Liver (tissue), 9 donors: ENCODE measurements around the gene HNF4A. TPM values are rescaled to one million over a fixed set of nuclear protein-coding genes. Genes with fewer than 3 reads are reported as not detected.
"Not testable (repeated sequence)": the region's sequence is repeated elsewhere in the genome, so short reads cannot be mapped to it uniquely, and the experiment has no call there.

Experiments
- DNase-seq: peaks from one replicate; pipeline ENCODE4 v3.0.0-alpha.2; 2017; ENCODE audit warnings: low spot score
- H3K27ac ChIP-seq, 2 donors: one replicate each; pipeline ENCODE4 v1.7.0; 2013; ENCODE audit warnings: inconsistent platforms in 2 of 2, low read length in 2 of 2, control low read depth in 1 of 2, low read depth in 1 of 2, mild to moderate bottlenecking in 1 of 2
- H3K27me3 ChIP-seq, 4 donors: one replicate each; pipeline versions ENCODE4 v1.6.1 to v1.7.0; 2013; ENCODE audit warnings: low read length in 3 of 4, inconsistent platforms in 1 of 4, mild to moderate bottlenecking in 1 of 4, moderate library complexity in 1 of 4; ENCODE audit not compliant: control insufficient read depth in 4 of 4, insufficient read depth in 4 of 4
- H3K36me3 ChIP-seq, 4 donors: one replicate each; pipeline versions ENCODE4 v1.6.1 to v1.7.0; 2013; ENCODE audit warnings: low read length in 3 of 4, mild to moderate bottlenecking in 3 of 4, low read depth in 1 of 4, moderate library complexity in 1 of 4; ENCODE audit not compliant: control insufficient read depth in 4 of 4, insufficient read depth in 3 of 4
- H3K4me1 ChIP-seq, 4 donors: one replicate each; pipeline versions ENCODE4 v1.6.1 to v1.7.0; 2013; ENCODE audit warnings: low read length in 3 of 4, mild to moderate bottlenecking in 3 of 4, moderate library complexity in 1 of 4; ENCODE audit not compliant: control insufficient read depth in 4 of 4, insufficient read depth in 4 of 4
- H3K4me3 ChIP-seq, 3 donors: one replicate each; pipeline versions ENCODE4 v1.6.1 to v1.7.0; 2013; ENCODE audit warnings: low read length in 3 of 3, control low read depth in 1 of 3, low read depth in 1 of 3, mild to moderate bottlenecking in 1 of 3
- H3K9ac ChIP-seq, 2 donors: one replicate each; pipeline ENCODE4 v1.7.0; 2013; ENCODE audit warnings: low read length in 2 of 2, mild to moderate bottlenecking in 2 of 2, moderate library complexity in 2 of 2, control low read depth in 1 of 2, low read depth in 1 of 2
- H3K9me3 ChIP-seq, 4 donors: one replicate each; pipeline versions ENCODE4 v1.6.1 to v1.7.0; 2013; ENCODE audit warnings: low read length in 3 of 4; ENCODE audit not compliant: control insufficient read depth in 4 of 4
- ATF3 ChIP-seq: IDR thresholded peaks from 2 replicates; pipeline ENCODE4 v1.6.1; 2016; ENCODE audit warnings: antibody characterized with exemption
- CTCF ChIP-seq: fragments of 150-350 bp; IDR thresholded peaks from 2 replicates; pipeline ENCODE4 v1.5.1; 2017; ENCODE audit warnings: improper control_type of control experiment, low read depth, low read length; ENCODE audit not compliant: missing input control
- EGR1 ChIP-seq, 2 donors: IDR thresholded peaks; 2 replicates each; pipeline ENCODE4 v1.6.1; 2016 to 2018; ENCODE audit warnings: antibody characterized with exemption in 2 of 2, low read depth in 2 of 2
- FOXA1 ChIP-seq: IDR thresholded peaks from 2 replicates; pipeline ENCODE4 v1.6.1; 2016; ENCODE audit warnings: antibody characterized with exemption
- FOXA2 ChIP-seq: IDR thresholded peaks from 2 replicates; pipeline ENCODE4 v1.6.1; 2016; ENCODE audit warnings: antibody characterized with exemption
- GABPA ChIP-seq, 2 donors: IDR thresholded peaks in 1 of 2; conservative IDR thresholded peaks in 1 of 2; 2 replicates each; pipeline ENCODE4 v1.6.1; 2016; ENCODE audit warnings: antibody characterized with exemption in 2 of 2, mild to moderate bottlenecking in 1 of 2, moderate library complexity in 1 of 2
- HNF4A ChIP-seq, 2 donors: conservative IDR thresholded peaks; 2 replicates each; pipeline ENCODE4 v1.6.1; 2016; ENCODE audit warnings: antibody characterized with exemption in 2 of 2, mild to moderate bottlenecking in 2 of 2
- HNF4G ChIP-seq: IDR thresholded peaks from 2 replicates; pipeline ENCODE4 v1.6.1; 2016; ENCODE audit warnings: antibody characterized with exemption
- JUND ChIP-seq, 2 donors: IDR thresholded peaks; 2 replicates each; pipeline ENCODE4 v1.6.1; 2016; ENCODE audit warnings: antibody characterized with exemption in 2 of 2
- MAX ChIP-seq: IDR thresholded peaks from 2 replicates; pipeline ENCODE4 v1.6.1; 2016; ENCODE audit warnings: antibody characterized with exemption
- NR2F2 ChIP-seq: IDR thresholded peaks from 2 replicates; pipeline ENCODE4 v1.6.1; 2016; ENCODE audit warnings: antibody characterized with exemption
- RAD21 ChIP-seq, 2 donors: IDR thresholded peaks; 2 replicates each; pipeline ENCODE4 v1.6.1; 2016; ENCODE audit warnings: antibody characterized with exemption in 2 of 2, mild to moderate bottlenecking in 2 of 2
- REST ChIP-seq: IDR thresholded peaks from 2 replicates; pipeline ENCODE4 v1.6.1; 2016; ENCODE audit warnings: antibody characterized with exemption, mild to moderate bottlenecking
- RXRA ChIP-seq, 2 donors: IDR thresholded peaks; 2 replicates each; pipeline ENCODE4 v1.6.1; 2017 to 2018; ENCODE audit warnings: antibody characterized with exemption in 2 of 2, mild to moderate bottlenecking in 1 of 2
- SP1 ChIP-seq: IDR thresholded peaks from 2 replicates; pipeline ENCODE4 v1.6.1; 2018; ENCODE audit warnings: antibody characterized with exemption, mild to moderate bottlenecking
- TAF1 ChIP-seq: conservative IDR thresholded peaks from 2 replicates; pipeline ENCODE4 v1.6.1; 2016; ENCODE audit warnings: antibody characterized with exemption, mild to moderate bottlenecking
- YY1 ChIP-seq: IDR thresholded peaks from 2 replicates; pipeline ENCODE4 v1.6.1; 2016; ENCODE audit warnings: antibody characterized with exemption, mild to moderate bottlenecking
- ZBTB33 ChIP-seq: IDR thresholded peaks from 2 replicates; pipeline ENCODE4 v1.6.1; 2016; ENCODE audit warnings: antibody characterized with exemption
- WGBS: extraction: QIAGEN DNeasy Blood & Tissue Kit; methylation state at CpG from one replicate; pipeline ENCODE4 v1.1.7; 2013; 5-methylcytosine and 5-hydroxymethylcytosine counted together
- polyA plus RNA-seq, 2 donors: library from polyadenylated mRNA; stranded (reverse) in 1 of 2; unstranded in 1 of 2; fragments of 200-250 nt in 1 of 2; fragments of >200 nt in 1 of 2; fragmentation: Nextera tagmentation in 1 of 2; extraction: Ambion mirVana in 1 of 2; gene quantifications; one replicate each; pipeline versions ENCODE4 v1.2.1 to v1.2.3, GENCODE V29; 2013 to 2015
- total RNA-seq, 2 donors: library from RNA; depleted of rRNA; stranded (reverse); fragments of >200 nt; gene quantifications; one replicate each; pipeline ENCODE4 v1.2.3, GENCODE V29; 2014
- donor health status: healthy.
- donor health status: healthy.
- donor health status: healthy.
- donor health status: healthy.
- donor health status: healthy.

Gene HNF4A
- total and polyA plus RNA-seq, 4 donors: 51.7 to 171 (median 86.0) TPM

- 24% methylated on average over 2 of the region's 2 CpGs for whole genome bisulfite sequencing
- TF ChIP-seq REST: peak; percentile 35
- peak in 1 of 2 donors; percentile 40 for TF ChIP-seq HNF4A (conservative IDR thresholded peaks at IDR 0.05)
- TF ChIP-seq RXRA (IDR thresholded peaks at IDR 0.05): peak; percentile 35 to 57
- TF ChIP-seq FOXA1: peak; percentile 39
- TF ChIP-seq HNF4G: no peak
- no peak for TF ChIP-seq ATF3
- TF ChIP-seq JUND (IDR thresholded peaks at IDR 0.05): peak in 1 of 2 donors; percentile 22
- TF ChIP-seq EGR1 (IDR thresholded peaks at IDR 0.05; ENCODE audit: low read depth in 2 of 2): no peak
- TF ChIP-seq SP1: peak; percentile 51
- peak; percentile 94 for TF ChIP-seq CTCF
- no peak for TF ChIP-seq ZBTB33
- no peak for TF ChIP-seq MAX
- TF ChIP-seq NR2F2: no peak
- peak; percentile 37 for TF ChIP-seq YY1
- peak; percentile 96 for TF ChIP-seq RAD21 (IDR thresholded peaks at IDR 0.05)
- no peak for TF ChIP-seq TAF1
- no peak for TF ChIP-seq GABPA (IDR thresholded peaks at IDR 0.05 in 1 of 2, conservative IDR thresholded peaks at IDR 0.05 in 1 of 2)
- TF ChIP-seq FOXA2: peak; percentile 64
- H3K9ac ChIP-seq: no peak overlapping the region
- peak overlapping the region; percentile 92 to 94 for H3K27ac ChIP-seq
- peak overlapping the region in 1 of 3 donors; percentile 21 for H3K4me3 ChIP-seq
- H3K36me3 ChIP-seq: no peaks in the 10 kb centered on the region
- H3K9me3 ChIP-seq: no peaks in the 10 kb centered on the region
- DNase-seq: no peak
- H3K27me3 ChIP-seq: no peaks in the 10 kb centered on the region
- peaks cover 10 to 67% (median 54%) of the 10 kb centered on the region in 4 donors for H3K4me1 ChIP-seq
Observed at GRCh38 chr20:44471481-44471882, 116.0 kb downstream of the HNF4A start.

GRCh38 chr20:44472283-44472682 lies 116.8 kb downstream of the HNF4A start:
- H3K4me1 ChIP-seq: peaks cover 6 to 67% (median 55%) of the 10 kb centered on the region in 4 donors
- H3K27me3 ChIP-seq, H3K36me3 ChIP-seq, DNase-seq, H3K27ac ChIP-seq, H3K4me3 ChIP-seq, H3K9me3 ChIP-seq, H3K9ac ChIP-seq: not testable (repeated sequence)
- WGBS: 78% methylated on average over 9 of the region's 9 CpGs
